Smooth muscle cell (in vitro differentiated cells): ENCODE data around the gene NBEAL1. TPM values are rescaled to one million over a fixed set of nuclear protein-coding genes. Genes with fewer than 3 reads are reported as not detected.

Experiments
- DNase-seq: peaks from one replicate; lab custom pipeline; 2025; ENCODE audit not compliant: unreplicated experiment; lab: John Stamatoyannopoulos, UW
- H2AFZ ChIP-seq: fragments of 200-600 bp; sonication (generic); 2 replicates; pipeline ENCODE4 v1.6.0; 2016; ENCODE audit warnings: antibody characterized with exemption, low read depth, mild to moderate bottlenecking
- H3F3A ChIP-seq: fragments of 200-600 bp; sonication (generic); 2 replicates; pipeline ENCODE4 v1.6.0; 2017; ENCODE audit warnings: antibody characterized with exemption, low read depth
- H3K27ac ChIP-seq: fragments of 200-600 bp; sonication (generic); 2 replicates; pipeline ENCODE4 v1.5.1; 2016; ENCODE audit warnings: low read depth, mild to moderate bottlenecking
- H3K27me3 ChIP-seq: fragments of 200-600 bp; sonication (generic); 2 replicates; pipeline ENCODE4 v1.6.1; 2016; ENCODE audit warnings: low read depth, mild to moderate bottlenecking
- H3K36me3 ChIP-seq: fragments of 200-600 bp; sonication (generic); 2 replicates; pipeline ENCODE4 v1.5.1; 2016; ENCODE audit warnings: low read depth
- H3K4me1 ChIP-seq: fragments of 200-600 bp; sonication (generic); 2 replicates; pipeline ENCODE4 v1.5.1; 2016; ENCODE audit warnings: low read depth
- H3K4me2 ChIP-seq: fragments of 200-600 bp; sonication (generic); 2 replicates; pipeline ENCODE4 v1.6.0; 2016; ENCODE audit warnings: mild to moderate bottlenecking
- H3K4me3 ChIP-seq: fragments of 200-600 bp; sonication (generic); 2 replicates; pipeline ENCODE4 v1.5.1; 2016; ENCODE audit warnings: mild to moderate bottlenecking
- H3K79me2 ChIP-seq: fragments of 200-600 bp; sonication (generic); 2 replicates; pipeline ENCODE4 v1.6.0; 2016; ENCODE audit warnings: low read depth, mild to moderate bottlenecking
- H3K9ac ChIP-seq: fragments of 200-600 bp; sonication (generic); 2 replicates; pipeline ENCODE4 v1.6.0; 2016; ENCODE audit warnings: low read depth
- H3K9me3 ChIP-seq: fragments of 200-600 bp; sonication (generic); replicated peaks from 2 replicates; pipeline ENCODE4 v1.5.1; 2016; ENCODE audit warnings: low read depth
- H4K20me1 ChIP-seq: fragments of 200-600 bp; sonication (generic); 2 replicates; pipeline ENCODE4 v1.6.0; 2016; ENCODE audit warnings: low read depth
- CTCF ChIP-seq: fragments of 200-600 bp; sonication (generic); IDR thresholded peaks from 2 replicates; pipeline ENCODE4 v1.5.1; 2017; ENCODE audit warnings: borderline replicate concordance, mild to moderate bottlenecking, antibody characterized with exemption; ENCODE audit not compliant: insufficient read depth, poor library complexity, severe bottlenecking
- WGBS: methylation state at CpG from one replicate; pipeline ENCODE4 v1.1.7; 2016; ENCODE audit warnings: low lambda C conversion rate; 5-methylcytosine and 5-hydroxymethylcytosine counted together
- polyA plus RNA-seq: library from polyadenylated mRNA; unstranded; fragments of >200 nt; fragmentation: Nextera tagmentation; extraction: Ambion mirVana; gene quantifications from 2 replicates; pipeline ENCODE4 v1.2.1, GENCODE V29; 2016
- total RNA-seq: library from RNA; depleted of rRNA; stranded (reverse); fragments of >200 nt; gene quantifications from 2 replicates; pipeline ENCODE4 v1.2.3, GENCODE V29; 2014

NBEAL1 gene
- total and polyA plus RNA-seq, 2 experiments from 2014 or later: 12.1 to 32.4 TPM

- 57% methylated on average over 2 of the region's 2 CpGs for WGBS
Measured at GRCh38 chr2:203070701-203071100, 56.0 kb downstream of the NBEAL1 start.

GRCh38 chr2:203071148-203071547 lies 56.5 kb downstream of the NBEAL1 start:
- Histone ChIP-seq H3K4me2 (no peak overlapping the region), H2AFZ (no peak overlapping the region), H3K9ac (no peak overlapping the region), H4K20me1 (no peaks in the 10 kb centered on the region), H3K4me1 (no peaks in the 10 kb centered on the region), H3K9me3 (no peaks in the 10 kb centered on the region), H3K27me3 (no peaks in the 10 kb centered on the region), H3K4me3 (no peak overlapping the region), H3F3A (peaks cover 3% of the 10 kb centered on the region), H3K27ac (no peak overlapping the region), H3K79me2 (no peaks in the 10 kb centered on the region), H3K36me3 (peaks cover 12% of the 10 kb centered on the region)
- DNase-seq: no peak
- no peak for TF ChIP-seq CTCF

More at GRCh38 chr2:203070701-203071100, 56.0 kb downstream of the NBEAL1 start:
- peaks cover 15% of the 10 kb centered on the region for H3K36me3 ChIP-seq
- no peaks in the 10 kb centered on the region for H3K9me3 ChIP-seq
- H3K27ac ChIP-seq: no peak overlapping the region
- H4K20me1 ChIP-seq: no peaks in the 10 kb centered on the region
- H3K4me3 ChIP-seq: no peak overlapping the region
- H3F3A ChIP-seq: peaks cover 3% of the 10 kb centered on the region
- H3K4me1 ChIP-seq: no peaks in the 10 kb centered on the region
- no peaks in the 10 kb centered on the region for H3K27me3 ChIP-seq
- DNase-seq: no peak
- H3K79me2 ChIP-seq: no peaks in the 10 kb centered on the region
- H3K4me2 ChIP-seq: no peak overlapping the region
- no peak overlapping the region for H3K9ac ChIP-seq
- H2AFZ ChIP-seq: no peak overlapping the region
- no peak for TF ChIP-seq CTCF

- H3K79me2 ChIP-seq: no peaks in the 10 kb centered on the region
- no peak overlapping the region for H2AFZ ChIP-seq
- no peak overlapping the region for H3K9ac ChIP-seq
- TF ChIP-seq CTCF: no peak
- no peak overlapping the region for H3K4me2 ChIP-seq
- peaks cover 3% of the 10 kb centered on the region for H3F3A ChIP-seq
- H3K27ac ChIP-seq: no peak overlapping the region
- H3K4me1 ChIP-seq: no peaks in the 10 kb centered on the region
- H3K9me3 ChIP-seq: no peaks in the 10 kb centered on the region
- no peak overlapping the region for H3K4me3 ChIP-seq
- DNase-seq: no peak
- H4K20me1 ChIP-seq: no peaks in the 10 kb centered on the region
- H3K36me3 ChIP-seq: peaks cover 12% of the 10 kb centered on the region
- H3K27me3 ChIP-seq: no peaks in the 10 kb centered on the region
Measured at GRCh38 chr2:203072371-203072770, 57.7 kb downstream of the NBEAL1 start.

- H3K4me3 ChIP-seq: no peak overlapping the region
- WGBS: 74% methylated on average over 3 of the region's 3 CpGs
- no peaks in the 10 kb centered on the region for H3F3A ChIP-seq
- no peak overlapping the region for H2AFZ ChIP-seq
- no peak overlapping the region for H3K9ac ChIP-seq
- TF ChIP-seq CTCF: no peak
- no peaks in the 10 kb centered on the region for H3K27me3 ChIP-seq
- no peaks in the 10 kb centered on the region for H3K4me1 ChIP-seq
- H4K20me1 ChIP-seq: no peaks in the 10 kb centered on the region
- no peak for DNase-seq
- no peaks in the 10 kb centered on the region for H3K9me3 ChIP-seq
- no peak overlapping the region for H3K27ac ChIP-seq
- H3K36me3 ChIP-seq: peaks cover 13% of the 10 kb centered on the region
- no peak overlapping the region for H3K4me2 ChIP-seq
- no peaks in the 10 kb centered on the region for H3K79me2 ChIP-seq
Measured at GRCh38 chr2:203077451-203077850, 62.8 kb downstream of the NBEAL1 start.
